A549 (cell line): ENCODE data around the gene DPEP1.

Experiments used
- MAX ChIP-seq: IDR thresholded peaks from 2 replicates; pipeline ENCODE4 v1.6.1; 2012
- SREBF2 ChIP-seq: fragments of 450-650 bp; IDR thresholded peaks from 2 replicates; pipeline ENCODE4 v1.6.1; 2014; ENCODE audit warnings: mild to moderate bottlenecking, moderate library complexity

GRCh38 chr16:89569506-89570341 lies 43.7 kb upstream of the DPEP1 start:
- TF ChIP-seq MAX (no peak), SREBF2 (no peak)
